H1 (cell line): ENCODE results near the gene GRIK2. TPM values are rescaled to one million over a fixed set of nuclear protein-coding genes. Genes with fewer than 3 reads are reported as not detected.

Experiments used
- CTCF ChIA-PET: fragments of 300-600 bp; sonication (Branson Sonifier 250); formaldehyde crosslinking; loops from one replicate; lab custom pipeline; 2021; ENCODE audit not compliant: partially characterized antibody; lab: Charles Lee
- POLR2A ChIA-PET: fragments of 300-600 bp; sonication (Branson Sonifier 250); formaldehyde crosslinking; loops from one replicate; lab custom pipeline; 2021; ENCODE audit warnings: inconsistent platforms; ENCODE audit not compliant: partially characterized antibody; lab: Charles Lee
- DNase-seq, 2 experiments: peaks; one replicate each; pipeline versions ENCODE4 v3.0.0 to v3.0.0-alpha.2; 2010 to 2022; ENCODE audit warnings: low spot score in 2 of 2, low read depth in 1 of 2, mixed read lengths in 1 of 2
- FAIRE-seq: peaks from 2 replicates; lab custom pipeline; 2011; peaks lifted over from hg19 to GRCh38; lab: Jason Lieb, UNC
- H2AFZ ChIP-seq: 2 replicates; pipeline ENCODE4 v1.8.1; 2012; ENCODE audit warnings: low read length, inconsistent platforms
- H2AK5ac ChIP-seq: 2 replicates; pipeline ENCODE4 v1.6.1; 2013; ENCODE audit warnings: low read depth, low read length
- H2BK120ac ChIP-seq: replicated peaks from 2 replicates; pipeline ENCODE3; 2013; ENCODE audit warnings: low read depth, low read length, inconsistent platforms
- H2BK12ac ChIP-seq: 2 replicates; pipeline ENCODE4 v1.6.1; 2013; ENCODE audit warnings: low read depth, low read length
- H2BK15ac ChIP-seq: 2 replicates; pipeline ENCODE4 v1.6.1; 2013; ENCODE audit warnings: low read length
- H2BK20ac ChIP-seq: 2 replicates; pipeline ENCODE4 v1.6.1; 2013; ENCODE audit warnings: low read length
- H2BK5ac ChIP-seq: 2 replicates; pipeline ENCODE4 v1.6.1; 2013; ENCODE audit warnings: low read depth, low read length
- H3K14ac ChIP-seq: 2 replicates; pipeline ENCODE4 v1.6.1; 2013; ENCODE audit warnings: inconsistent platforms; ENCODE audit not compliant: insufficient read length
- H3K18ac ChIP-seq: 2 replicates; pipeline ENCODE4 v1.6.1; 2013; ENCODE audit warnings: low read length; ENCODE audit errors: extremely low read depth
- H3K23ac ChIP-seq: 2 replicates; pipeline ENCODE4 v1.6.1; 2013; ENCODE audit warnings: inconsistent platforms; ENCODE audit not compliant: insufficient read length
- H3K23me2 ChIP-seq: 2 replicates; pipeline ENCODE4 v1.6.1; 2013; ENCODE audit warnings: low read depth, low read length
- H3K27ac ChIP-seq: 2 replicates; pipeline ENCODE4 v1.6.1; 2011; ENCODE audit warnings: low read depth, low read length, inconsistent platforms
- H3K27me3 ChIP-seq, 4 experiments: replicated peaks in 1 of 4; 1 replicate in 1 of 4; 2 replicates in 3 of 4; pipeline versions ENCODE4 v1.6.1 to v1.8.1; 2011 to 2013; ENCODE audit warnings: low read length in 3 of 4, mild to moderate bottlenecking in 3 of 4, inconsistent platforms in 2 of 4, mixed read lengths in 2 of 4, moderate library complexity in 1 of 4; ENCODE audit not compliant: control insufficient read depth in 3 of 4, insufficient read depth in 3 of 4; ENCODE audit errors: extremely low read depth in 1 of 4
- H3K36me3 ChIP-seq, 4 experiments: 2 replicates each; pipeline versions ENCODE4 v1.6.1 to v1.8.1; 2011 to 2013; ENCODE audit warnings: mild to moderate bottlenecking in 4 of 4, low read length in 3 of 4, moderate library complexity in 2 of 4, control low read depth in 1 of 4, inconsistent platforms in 1 of 4; ENCODE audit not compliant: insufficient read depth in 4 of 4, control insufficient read depth in 2 of 4
- H3K4ac ChIP-seq: replicated peaks from 2 replicates; pipeline ENCODE3; 2013; ENCODE audit warnings: low read length, low read depth, mixed read lengths, inconsistent platforms; ENCODE audit not compliant: insufficient read length
- H3K4me1 ChIP-seq, 4 experiments: replicated peaks in 1 of 4; 1 replicate in 1 of 4; 2 replicates in 3 of 4; pipeline versions ENCODE4 v1.6.1 to v1.8.1; 2011 to 2013; ENCODE audit warnings: low read length in 3 of 4, inconsistent platforms in 2 of 4, mixed read lengths in 1 of 4; ENCODE audit not compliant: insufficient read depth in 4 of 4, control insufficient read depth in 3 of 4
- H3K4me2 ChIP-seq, 2 experiments: 2 replicates each; pipeline versions ENCODE4 v1.6.1 to v1.8.1; 2011 to 2013; ENCODE audit warnings: low read depth in 2 of 2, low read length in 2 of 2, control low read depth in 1 of 2, inconsistent platforms in 1 of 2, mild to moderate bottlenecking in 1 of 2; ENCODE audit not compliant: insufficient read depth in 1 of 2
- H3K4me3 ChIP-seq, 4 experiments: fragments of 200-600, 300-600 bp in 1 of 4; sonication (generic), shearing (Covaris generic), sonication (Bioruptor Twin) in 1 of 4; 2 replicates each; pipeline versions ENCODE4 v1.5.1 to v1.8.1; 2011 to 2016; ENCODE audit warnings: low read length in 4 of 4, low read depth in 3 of 4, control low read depth in 2 of 4, inconsistent platforms in 2 of 4, mild to moderate bottlenecking in 2 of 4, mixed read lengths in 1 of 4, moderate library complexity in 1 of 4; ENCODE audit not compliant: insufficient read depth in 2 of 4; ENCODE audit errors: extremely low read depth in 1 of 4
- H3K56ac ChIP-seq: replicated peaks from 2 replicates; pipeline ENCODE3; 2013; ENCODE audit warnings: low read depth, mild to moderate bottlenecking, mixed read lengths, low read length, inconsistent platforms; ENCODE audit not compliant: insufficient read length
- H3K79me1 ChIP-seq: 2 replicates; pipeline ENCODE4 v1.6.1; 2013; ENCODE audit warnings: low read depth, low read length, control low read depth
- H3K79me2 ChIP-seq, 2 experiments: 2 replicates each; pipeline versions ENCODE4 v1.6.1 to v1.8.1; 2012 to 2013; ENCODE audit warnings: low read length in 2 of 2, mild to moderate bottlenecking in 2 of 2, inconsistent platforms in 1 of 2; ENCODE audit not compliant: insufficient read depth in 2 of 2, control insufficient read depth in 1 of 2
- H3K9ac ChIP-seq, 4 experiments: replicated peaks in 1 of 4; 1 replicate in 1 of 4; 2 replicates in 3 of 4; pipeline versions ENCODE4 v1.6.1 to v1.8.1; 2011 to 2013; ENCODE audit warnings: low read depth in 3 of 4, low read length in 3 of 4, control low read depth in 2 of 4, mild to moderate bottlenecking in 2 of 4, moderate library complexity in 2 of 4, inconsistent platforms in 1 of 4; ENCODE audit errors: extremely low read depth in 1 of 4
- H3K9me3 ChIP-seq, 2 experiments: 2 replicates each; pipeline versions ENCODE4 v1.6.1 to v1.8.1; 2012 to 2013; ENCODE audit warnings: mild to moderate bottlenecking in 2 of 2, moderate library complexity in 2 of 2, control low read depth in 1 of 2, inconsistent platforms in 1 of 2, low read depth in 1 of 2, low read length in 1 of 2, mixed read lengths in 1 of 2; ENCODE audit not compliant: insufficient read depth in 2 of 2
- H4K20me1 ChIP-seq, 2 experiments: replicated peaks in 1 of 2; 2 replicates each; pipeline versions ENCODE3 to v1.8.1; 2011 to 2013; ENCODE audit warnings: inconsistent platforms in 2 of 2, low read length in 2 of 2, mild to moderate bottlenecking in 1 of 2; ENCODE audit not compliant: insufficient read depth in 2 of 2, control insufficient read depth in 1 of 2
- H4K5ac ChIP-seq: 2 replicates; pipeline ENCODE4 v1.6.1; 2013; ENCODE audit warnings: low read length, low read depth, mixed read lengths, inconsistent platforms; ENCODE audit not compliant: insufficient read length
- H4K8ac ChIP-seq: 2 replicates; pipeline ENCODE4 v1.8.0; 2013; ENCODE audit warnings: mild to moderate bottlenecking, moderate library complexity, low read length, inconsistent platforms; ENCODE audit not compliant: insufficient read depth; ENCODE audit errors: extremely low read depth
- H4K91ac ChIP-seq: replicated peaks from 2 replicates; pipeline ENCODE3; 2013; ENCODE audit warnings: low read length, mixed read lengths, inconsistent platforms; ENCODE audit not compliant: insufficient read length
- CBX5 ChIP-seq: fragments of 300-800, 300-1000 bp; sonication (generic); IDR thresholded peaks from 2 replicates; pipeline ENCODE4 v1.7.1; 2016; ENCODE audit warnings: antibody characterized with exemption, low read length, low read depth
- CHD1 ChIP-seq: IDR thresholded peaks from 2 replicates; pipeline ENCODE4 v1.6.1; 2012; ENCODE audit warnings: low read depth, low read length, improper control_type of control experiment
- KDM1A ChIP-seq: fragments of 200-600, 300-600 bp; sonication (generic); IDR thresholded peaks from 2 replicates; pipeline ENCODE4 v1.7.1; 2016; ENCODE audit warnings: mild to moderate bottlenecking, low read length, borderline replicate concordance
- NRF1 ChIP-seq: IDR thresholded peaks from 2 replicates; pipeline ENCODE4 v1.6.1; 2011; ENCODE audit warnings: mild to moderate bottlenecking, low read depth, low read length, improper control_type of control experiment
- POLR2A ChIP-seq, 2 experiments: IDR thresholded peaks; 1 replicate in 1 of 2; 2 replicates in 1 of 2; pipeline ENCODE4 v1.6.1; 2011; ENCODE audit warnings: low read depth in 2 of 2, low read length in 2 of 2, mild to moderate bottlenecking in 2 of 2; ENCODE audit errors: control extremely low read depth in 1 of 2
- POLR2AphosphoS5 ChIP-seq: IDR thresholded peaks from 2 replicates; pipeline ENCODE4 v1.6.1; 2011; ENCODE audit warnings: low read depth, low read length
- RBBP5 ChIP-seq: IDR thresholded peaks from 2 replicates; pipeline ENCODE4 v1.7.1; 2012; ENCODE audit warnings: low read depth, mild to moderate bottlenecking, inconsistent platforms, low read length, moderate library complexity, borderline replicate concordance
- RNF2 ChIP-seq: fragments of 200-900, 300-1000 bp; sonication (generic); IDR thresholded peaks from 2 replicates; pipeline ENCODE4 v1.7.1; 2016; ENCODE audit warnings: borderline replicate concordance, low read depth, mild to moderate bottlenecking, antibody characterized with exemption, low read length; ENCODE audit not compliant: poor library complexity, severe bottlenecking; ENCODE audit errors: missing control alignments
- SIN3A ChIP-seq, 2 experiments: IDR thresholded peaks in 1 of 2; conservative IDR thresholded peaks in 1 of 2; 2 replicates each; pipeline ENCODE4 v1.6.1; 2011 to 2012; ENCODE audit warnings: low read length in 2 of 2, improper control_type of control experiment in 1 of 2, low read depth in 1 of 2, mild to moderate bottlenecking in 1 of 2
- SP2 ChIP-seq: IDR thresholded peaks from 2 replicates; pipeline ENCODE4 v1.6.1; 2012; ENCODE audit warnings: mild to moderate bottlenecking, low read length, inconsistent platforms
- ZNF274 ChIP-seq: IDR thresholded peaks from 2 replicates; pipeline ENCODE4 v1.7.0; 2012; ENCODE audit warnings: low read length, borderline replicate concordance; ENCODE audit errors: extremely low read depth
- WGBS, 2 experiments: shearing (Covaris generic) in 1 of 2; methylation state at CpG; one replicate each; pipeline versions ENCODE4 v1.1.6 to v1.1.7; 2013 to 2015; ENCODE audit warnings: low lambda C conversion rate in 2 of 2, mixed read lengths in 2 of 2, inconsistent platforms in 1 of 2, low coverage in 1 of 2, missing lambda C conversion rate in 1 of 2; ENCODE audit not compliant: insufficient replicate concordance in 2 of 2, insufficient coverage in 1 of 2, insufficient read length in 1 of 2; ENCODE audit errors: extremely low coverage in 1 of 2, missing lambda C conversion rate in 1 of 2; 5-methylcytosine and 5-hydroxymethylcytosine counted together
- polyA plus RNA-seq, 7 experiments: library from polyadenylated mRNA; depleted of rRNA in 3 of 7; stranded (reverse) in 5 of 7; unstranded in 2 of 7; fragments of >200 nt in 5 of 7; fragments of 200-250 nt in 2 of 7; gene quantifications; 1 replicate in 5 of 7; 2 replicates in 1 of 7; 4 replicates in 1 of 7; pipeline versions ENCODE4 v1.2.1 to v1.2.3, GENCODE V29; 2011 to 2013; ENCODE audit warnings: missing spikeins in 2 of 7, mixed read lengths in 2 of 7
- total RNA-seq: library from RNA; stranded (reverse); fragmentation: NEBNext Ultra II Directional; extraction: Animal tissue kit (Norgen Biotek cat#: 25700); gene quantifications from 2 replicates; pipeline ENCODE4 v1.2.1, GENCODE V29; 2021
- TF ChIP-seq, protein P1 (sequence below), 3 experiments: IDR thresholded peaks; 1 replicate in 2 of 3; 2 replicates in 1 of 3; pipeline versions ENCODE4 v1.5.1 to v1.6.1; 2011; ENCODE audit warnings: low read length in 3 of 3, mild to moderate bottlenecking in 3 of 3, inconsistent platforms in 2 of 3, low read depth in 1 of 3, moderate library complexity in 1 of 3; ENCODE audit not compliant: insufficient read depth in 1 of 3; ENCODE audit errors: control extremely low read depth in 1 of 3

Gene GRIK2
- total and polyA plus RNA-seq, 2 of the 8 experiments (the other 6 are each of a cell fraction or from before 2014, with no cell fraction given) = 1.8 to 2.2 TPM

DNA sequence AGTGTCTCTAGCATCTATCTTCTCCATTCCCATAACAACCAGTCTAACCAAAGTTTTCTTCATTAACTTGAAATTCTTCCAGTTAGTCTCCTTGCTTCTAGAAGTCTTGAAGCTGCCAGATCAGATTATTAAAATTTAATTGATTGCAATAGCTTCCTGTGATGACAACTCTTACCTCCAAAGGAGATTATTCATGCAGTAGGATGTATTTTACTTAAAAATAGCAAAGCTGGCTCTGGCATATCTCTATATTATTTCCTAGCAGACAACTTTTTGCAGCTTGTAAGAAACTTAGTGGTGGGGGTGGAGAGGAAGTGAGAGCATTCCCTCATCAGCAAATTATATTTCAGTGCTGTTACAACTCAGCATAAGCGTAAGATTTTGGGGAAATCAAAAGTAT lies 290.4 kb downstream of the GRIK2 start:
- no peak overlapping the region for H4K8ac ChIP-seq
- no peak overlapping the region for H3K4ac ChIP-seq
- no peak overlapping the region for H3K14ac ChIP-seq
- no peaks in the 10 kb centered on the region for H3K23me2 ChIP-seq
- no peak overlapping the region for H2BK12ac ChIP-seq
- no peak overlapping the region for H2BK120ac ChIP-seq
- no peak overlapping the region for H2BK5ac ChIP-seq
- H3K23ac ChIP-seq = no peak overlapping the region
- H2AK5ac ChIP-seq = no peak overlapping the region
- DNase-seq (no peak), FAIRE-seq (no peak)
- no peaks in the 10 kb centered on the region for H3K27me3 ChIP-seq
- H2BK20ac ChIP-seq = no peak overlapping the region
- no peak overlapping the region for H4K5ac ChIP-seq
- peak overlapping the region; percentile 46 for H3K56ac ChIP-seq
- H3K18ac ChIP-seq = no peak overlapping the region
- no peak overlapping the region for H2AFZ ChIP-seq
- H3K79me1 ChIP-seq = no peaks in the 10 kb centered on the region
- CTCF ChIA-PET = interaction anchor here (0.7 kb wide), 1 partner anchor 53 kb away, joined by 3 read pairs; no protein-coding TSS in a partner anchor
- H3K9ac ChIP-seq = no peak overlapping the region
- no peak overlapping the region for H3K4me2 ChIP-seq
- no peaks in the 10 kb centered on the region for H4K20me1 ChIP-seq
- H3K4me1 ChIP-seq = peaks cover 0 to 2% (median 0%) of the 10 kb centered on the region in 4 experiments; a peak in 1 of 7 replicates
- H3K27ac ChIP-seq = no peak overlapping the region
- H3K9me3 ChIP-seq = no peaks in the 10 kb centered on the region
- no peak overlapping the region for H2BK15ac ChIP-seq
- H4K91ac ChIP-seq = no peak overlapping the region
- H3K4me3 ChIP-seq = no peak overlapping the region
- no peaks in the 10 kb centered on the region for H3K79me2 ChIP-seq
- H3K36me3 ChIP-seq = no peaks in the 10 kb centered on the region
- POLR2A ChIA-PET = no interaction called here
- 96% methylated on average over 1 of the region's 1 CpG; no CpG with 5 or more reads in 1 of the 2 experiments for WGBS, 2 experiments
- TF ChIP-seq RNF2 = no peak
- TF ChIP-seq NRF1 = no peak
- TF ChIP-seq SIN3A (conservative IDR thresholded peaks at IDR 0.05 in 1 of 2, IDR thresholded peaks at IDR 0.05 in 1 of 2; ENCODE audit: low read depth in 1 of 2, low read length in 2 of 2) = no peak
- TF ChIP-seq, protein P1, sequence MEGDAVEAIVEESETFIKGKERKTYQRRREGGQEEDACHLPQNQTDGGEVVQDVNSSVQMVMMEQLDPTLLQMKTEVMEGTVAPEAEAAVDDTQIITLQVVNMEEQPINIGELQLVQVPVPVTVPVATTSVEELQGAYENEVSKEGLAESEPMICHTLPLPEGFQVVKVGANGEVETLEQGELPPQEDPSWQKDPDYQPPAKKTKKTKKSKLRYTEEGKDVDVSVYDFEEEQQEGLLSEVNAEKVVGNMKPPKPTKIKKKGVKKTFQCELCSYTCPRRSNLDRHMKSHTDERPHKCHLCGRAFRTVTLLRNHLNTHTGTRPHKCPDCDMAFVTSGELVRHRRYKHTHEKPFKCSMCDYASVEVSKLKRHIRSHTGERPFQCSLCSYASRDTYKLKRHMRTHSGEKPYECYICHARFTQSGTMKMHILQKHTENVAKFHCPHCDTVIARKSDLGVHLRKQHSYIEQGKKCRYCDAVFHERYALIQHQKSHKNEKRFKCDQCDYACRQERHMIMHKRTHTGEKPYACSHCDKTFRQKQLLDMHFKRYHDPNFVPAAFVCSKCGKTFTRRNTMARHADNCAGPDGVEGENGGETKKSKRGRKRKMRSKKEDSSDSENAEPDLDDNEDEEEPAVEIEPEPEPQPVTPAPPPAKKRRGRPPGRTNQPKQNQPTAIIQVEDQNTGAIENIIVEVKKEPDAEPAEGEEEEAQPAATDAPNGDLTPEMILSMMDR (IDR thresholded peaks at IDR 0.05; ENCODE audit: control extremely low read depth in 1 of 3, insufficient read depth in 1 of 3, low read depth in 1 of 3, low read length in 3 of 3) = no peak
- no peak for TF ChIP-seq KDM1A
- TF ChIP-seq POLR2A (IDR thresholded peaks at IDR 0.05; ENCODE audit: control extremely low read depth in 1 of 2, low read depth in 2 of 2, low read length in 2 of 2) = no peak
- TF ChIP-seq ZNF274 = no peak
- TF ChIP-seq RBBP5 = no peak
- no peak for TF ChIP-seq POLR2AphosphoS5
- no peak for TF ChIP-seq SP2
- TF ChIP-seq CBX5 = no peak
- TF ChIP-seq CHD1 = no peak
